GM23248 (cell line): ENCODE data around the gene NTRK2.

ENCODE experiments used
- EZH2 ChIP-seq: fragments of 200-600 bp; sonication (generic); IDR thresholded peaks from 2 replicates; pipeline ENCODE4 v1.6.1; 2018; ENCODE audit warnings: antibody characterized with exemption, mild to moderate bottlenecking; ENCODE audit not compliant: insufficient read depth, poor library complexity, severe bottlenecking
- EZH2phosphoT487 ChIP-seq: fragments of 200-600 bp; sonication (generic); IDR thresholded peaks from 2 replicates; pipeline ENCODE4 v1.6.1; 2018; ENCODE audit warnings: antibody characterized with exemption, moderate library complexity, mild to moderate bottlenecking, low read depth; ENCODE audit not compliant: insufficient read depth

DNA sequence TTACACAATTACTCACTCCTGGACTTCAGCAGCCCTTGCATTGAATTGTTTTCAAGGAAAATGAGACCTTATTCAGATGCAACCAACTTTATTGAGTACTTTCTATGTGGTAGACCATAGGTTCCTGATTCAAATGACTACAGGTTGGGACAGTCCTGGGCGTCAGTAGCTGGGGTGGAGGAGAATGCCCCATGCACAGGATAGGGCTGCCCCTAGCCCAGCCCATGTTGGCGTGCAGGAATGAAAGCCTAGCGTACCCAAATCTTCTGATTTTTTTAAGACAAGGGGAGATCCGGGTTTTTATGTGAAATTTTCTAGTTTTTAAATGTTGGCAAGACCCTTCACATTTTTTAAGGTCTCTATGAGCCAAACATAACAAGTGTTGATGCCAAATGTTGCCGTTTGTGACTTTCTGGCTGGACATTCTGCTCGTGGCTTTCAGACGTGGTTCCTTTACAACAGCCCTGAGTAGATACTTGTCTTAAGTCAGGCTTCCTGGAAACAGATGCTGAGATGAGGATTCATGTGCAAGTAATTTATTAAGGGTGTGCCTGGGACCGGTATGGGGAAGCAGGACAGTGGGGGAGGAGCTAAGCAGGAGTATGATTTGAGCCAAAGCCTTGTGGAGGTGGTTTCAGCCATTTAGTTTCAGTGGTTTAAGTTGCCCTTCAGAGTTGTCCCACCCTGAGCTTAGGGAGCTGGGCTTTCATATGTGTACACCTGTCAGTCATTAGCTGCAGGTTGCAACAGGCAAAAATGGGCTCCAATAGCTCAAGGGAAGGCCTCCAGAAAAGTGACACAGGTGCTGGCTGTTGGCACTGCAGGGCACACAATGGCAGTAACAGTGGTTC, 154.1 kb downstream of the NTRK2 start:
- TF ChIP-seq EZH2 (no peak), EZH2phosphoT487 (no peak)
